NK-92 (cell line): ENCODE data around the gene PKHD1.

Experiments
- DNase-seq: peaks from one replicate; lab custom pipeline; 2025; ENCODE audit not compliant: unreplicated experiment; lab: John Stamatoyannopoulos, UW

PKHD1 gene

GRCh38 chr6:52104979-52105378, 17.6 kb upstream of the PKHD1 start:
- DNase-seq: no peak

GRCh38 chr6:52103623-52104022, 16.2 kb upstream of the PKHD1 start:
- no peak for DNase-seq

- DNase-seq: no peak
Measured at GRCh38 chr6:52102405-52102804, 15.0 kb upstream of the PKHD1 start.

GRCh38 chr6:52098721-52099120, 11.3 kb upstream of the PKHD1 start:
- no peak for DNase-seq

- no peak for DNase-seq
Measured at GRCh38 chr6:52089758-52090348, 2.4 kb upstream of the PKHD1 start.

GRCh38 chr6:52086741-52087140, 672 bp downstream of the PKHD1 start:
- DNase-seq: no peak

DNA sequence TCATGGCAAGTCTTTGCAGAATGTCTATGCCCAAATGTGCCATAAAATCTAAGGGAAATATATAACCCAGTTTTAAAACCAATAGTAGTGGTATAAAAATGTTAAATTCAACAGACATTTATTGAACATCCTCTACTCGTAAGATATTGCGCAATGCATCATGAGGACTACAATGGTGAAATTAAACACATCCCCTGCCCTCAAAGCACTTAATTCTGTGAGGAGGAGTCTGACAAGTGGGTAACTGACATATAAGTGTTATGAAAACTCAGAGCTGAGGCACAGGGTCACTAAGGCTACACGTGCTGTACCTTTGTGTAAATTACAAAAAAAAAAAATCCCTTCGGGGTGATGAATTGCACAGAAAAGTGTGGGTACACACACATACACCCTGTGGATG, 6.2 kb downstream of the PKHD1 start:
- no peak for DNase-seq

GRCh38 chr6:52077961-52078625, 9.3 kb downstream of the PKHD1 start:
- DNase-seq: no peak

- DNase-seq: no peak
Measured at GRCh38 chr6:52077180-52077884, 10.1 kb downstream of the PKHD1 start.

- no peak for DNase-seq
Measured at GRCh38 chr6:52076791-52077179, 10.6 kb downstream of the PKHD1 start.

- no peak for DNase-seq
Measured at GRCh38 chr6:52074716-52075115, 12.7 kb downstream of the PKHD1 start.

GRCh38 chr6:52074155-52074554, 13.3 kb downstream of the PKHD1 start:
- DNase-seq: no peak

- DNase-seq: no peak
Measured at GRCh38 chr6:52065621-52066020, 21.8 kb downstream of the PKHD1 start.

GRCh38 chr6:52063584-52064344, 23.6 kb downstream of the PKHD1 start:
- no peak for DNase-seq

GRCh38 chr6:52061481-52061880, 25.9 kb downstream of the PKHD1 start:
- DNase-seq: no peak

GRCh38 chr6:52059821-52060220, 27.6 kb downstream of the PKHD1 start:
- DNase-seq: no peak

DNA sequence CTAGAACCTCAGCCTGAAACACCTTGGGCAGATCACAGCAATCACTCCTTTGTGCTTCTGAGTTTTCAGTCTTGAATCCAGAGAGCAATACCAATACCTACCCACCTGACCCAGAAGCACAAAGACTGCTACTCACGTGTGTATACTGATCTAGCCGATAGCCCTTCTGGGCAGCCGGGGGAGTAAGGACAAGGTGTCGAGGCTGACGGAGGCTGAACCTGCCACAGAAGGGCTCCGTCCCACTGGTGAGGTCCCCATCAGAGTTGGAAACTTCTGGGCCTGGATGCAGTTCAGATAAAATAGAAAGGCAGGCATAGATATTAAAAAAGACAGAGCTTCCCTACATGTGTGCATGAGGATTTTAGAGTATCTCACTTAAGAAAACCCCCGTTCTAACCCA, 32.0 kb downstream of the PKHD1 start:
- DNase-seq: no peak

GRCh38 chr6:52053038-52053695, 34.2 kb downstream of the PKHD1 start:
- no peak for DNase-seq

GRCh38 chr6:52050051-52050405, 37.4 kb downstream of the PKHD1 start:
- no peak for DNase-seq

- no peak for DNase-seq
Measured at GRCh38 chr6:52049252-52050050, 38.0 kb downstream of the PKHD1 start.
